H9 (cell line): ENCODE results near the gene PPM1B. TPM values are rescaled to one million over a fixed set of nuclear protein-coding genes. Genes with fewer than 3 reads are reported as not detected.

Experiments used
- DNase-seq: peaks from one replicate; pipeline ENCODE4 v3.0.0-alpha.2; 2017
- H2AFZ ChIP-seq: one replicate; pipeline ENCODE4 v1.6.1; 2013; ENCODE audit warnings: mild to moderate bottlenecking, low read length, control low read depth, moderate library complexity
- H2AK5ac ChIP-seq: 2 replicates; pipeline ENCODE4 v1.6.1; 2013; ENCODE audit warnings: low read length, control low read depth, mixed read lengths; ENCODE audit not compliant: insufficient read length
- H2BK120ac ChIP-seq: one replicate; pipeline ENCODE4 v1.6.1; 2013; ENCODE audit warnings: low read depth, mild to moderate bottlenecking, low read length, control low read depth, inconsistent platforms; ENCODE audit not compliant: poor library complexity, severe bottlenecking
- H2BK12ac ChIP-seq: 2 replicates; pipeline ENCODE4 v1.6.1; 2013; ENCODE audit warnings: low read length, control low read depth, mixed read lengths, low read depth; ENCODE audit not compliant: insufficient read length
- H2BK15ac ChIP-seq: 2 replicates; pipeline ENCODE4 v1.6.1; 2013; ENCODE audit warnings: low read depth, low read length, control low read depth
- H2BK20ac ChIP-seq: one replicate; pipeline ENCODE4 v1.6.1; 2013; ENCODE audit warnings: low read depth, mild to moderate bottlenecking, low read length, control low read depth, inconsistent platforms; ENCODE audit not compliant: poor library complexity, severe bottlenecking
- H2BK5ac ChIP-seq: 2 replicates; pipeline ENCODE4 v1.6.1; 2013; ENCODE audit warnings: low read length, control low read depth, mixed read lengths; ENCODE audit not compliant: insufficient read length
- H3K14ac ChIP-seq: 2 replicates; pipeline ENCODE4 v1.6.1; 2013; ENCODE audit warnings: low read length, control low read depth; ENCODE audit not compliant: insufficient read depth
- H3K18ac ChIP-seq: 2 replicates; pipeline ENCODE4 v1.6.1; 2013; ENCODE audit warnings: low read depth, mild to moderate bottlenecking, mixed read lengths, low read length, control low read depth; ENCODE audit not compliant: insufficient read length
- H3K23ac ChIP-seq: 2 replicates; pipeline ENCODE4 v1.6.1; 2013; ENCODE audit warnings: low read length, control low read depth, mixed read lengths, low read depth; ENCODE audit not compliant: insufficient read length
- H3K23me2 ChIP-seq: 2 replicates; pipeline ENCODE4 v1.6.1; 2013; ENCODE audit warnings: low read depth, mild to moderate bottlenecking, mixed read lengths, low read length, control low read depth; ENCODE audit not compliant: insufficient read length, poor library complexity, severe bottlenecking
- H3K27ac ChIP-seq: 2 replicates; pipeline ENCODE4 v1.5.1; 2013; ENCODE audit warnings: low read length, control low read depth, mixed read lengths, low read depth; ENCODE audit not compliant: insufficient read length
- H3K27me3 ChIP-seq: 2 replicates; pipeline ENCODE4 v1.6.1; 2013; ENCODE audit warnings: low read length, control low read depth, inconsistent platforms; ENCODE audit not compliant: insufficient read depth
- H3K4ac ChIP-seq: 2 replicates; pipeline ENCODE4 v1.6.1; 2013; ENCODE audit warnings: low read depth, mild to moderate bottlenecking, control low read depth, inconsistent platforms, low read length, moderate library complexity
- H3K4me1 ChIP-seq: 2 replicates; pipeline ENCODE4 v1.6.1; 2013; ENCODE audit warnings: low read length, control low read depth, inconsistent platforms; ENCODE audit not compliant: insufficient read depth
- H3K4me2 ChIP-seq: 2 replicates; pipeline ENCODE4 v1.6.1; 2013; ENCODE audit warnings: low read length, control low read depth, mixed read lengths; ENCODE audit not compliant: insufficient read length, insufficient read depth
- H3K56ac ChIP-seq: 2 replicates; pipeline ENCODE4 v1.6.1; 2013; ENCODE audit warnings: low read depth, mild to moderate bottlenecking, mixed read lengths, low read length, control low read depth; ENCODE audit not compliant: insufficient read length
- H3K79me1 ChIP-seq: 2 replicates; pipeline ENCODE4 v1.6.1; 2013; ENCODE audit warnings: low read depth, mild to moderate bottlenecking, moderate library complexity, low read length, control low read depth, inconsistent platforms; ENCODE audit not compliant: insufficient read depth, poor library complexity, severe bottlenecking
- H3K79me2 ChIP-seq: 2 replicates; pipeline ENCODE4 v1.6.1; 2013; ENCODE audit warnings: low read length, control low read depth, inconsistent platforms; ENCODE audit not compliant: insufficient read depth
- H3K9ac ChIP-seq: 2 replicates; pipeline ENCODE4 v1.6.1; 2013; ENCODE audit warnings: low read length, control low read depth, mixed read lengths; ENCODE audit not compliant: insufficient read length; ENCODE audit errors: extremely low read depth
- H3K9me3 ChIP-seq: one replicate; pipeline ENCODE4 v1.6.1; 2013; ENCODE audit warnings: low read depth, low read length, inconsistent platforms; ENCODE audit not compliant: control insufficient read depth
- H3T11ph ChIP-seq: one replicate; pipeline ENCODE4 v1.6.1; 2013; ENCODE audit warnings: mild to moderate bottlenecking, low read length, control low read depth, inconsistent platforms
- H4K20me1 ChIP-seq: one replicate; pipeline ENCODE4 v1.6.1; 2013; ENCODE audit not compliant: control insufficient read depth, insufficient read length, insufficient read depth
- H4K5ac ChIP-seq: 2 replicates; pipeline ENCODE4 v1.6.1; 2013; ENCODE audit warnings: low read depth, mild to moderate bottlenecking, mixed read lengths, low read length, control low read depth; ENCODE audit not compliant: insufficient read length
- H4K8ac ChIP-seq: replicated peaks from 2 replicates; pipeline ENCODE4 v1.6.1; 2013; ENCODE audit warnings: low read length, control low read depth, mixed read lengths, low read depth; ENCODE audit not compliant: insufficient read length
- H4K91ac ChIP-seq: 2 replicates; pipeline ENCODE4 v1.6.1; 2013; ENCODE audit warnings: low read depth, mild to moderate bottlenecking, moderate library complexity, mixed read lengths, low read length, control low read depth; ENCODE audit not compliant: insufficient read length
- H3K27ac Mint-ChIP-seq, 3 experiments: 2 replicates in 2 of 3; 3 replicates in 1 of 3; pipeline ENCODE4 v1.8.0; 2020 to 2021; ENCODE audit warnings: mixed read lengths in 3 of 3, mild to moderate bottlenecking in 1 of 3, moderate library complexity in 1 of 3
- H3K27me3 Mint-ChIP-seq: 2 replicates; pipeline ENCODE4 v1.8.0; 2021; ENCODE audit warnings: low read depth, mild to moderate bottlenecking, moderate library complexity, mixed read lengths
- H3K36me3 Mint-ChIP-seq, 3 experiments: 2 replicates in 2 of 3; 3 replicates in 1 of 3; pipeline ENCODE4 v1.8.0; 2020 to 2021; ENCODE audit warnings: low read depth in 3 of 3, mixed read lengths in 3 of 3; ENCODE audit not compliant: insufficient read depth in 1 of 3
- H3K4me1 Mint-ChIP-seq, 2 experiments: 2 replicates each; pipeline ENCODE4 v1.8.0; 2020; ENCODE audit warnings: mixed read lengths in 2 of 2
- H3K4me3 Mint-ChIP-seq, 2 experiments: 2 replicates in 1 of 2; 3 replicates in 1 of 2; pipeline ENCODE4 v1.8.0; 2020 to 2021; ENCODE audit warnings: mild to moderate bottlenecking in 2 of 2, mixed read lengths in 2 of 2, moderate library complexity in 1 of 2
- H3K9me3 Mint-ChIP-seq, 2 experiments: 2 replicates in 1 of 2; 3 replicates in 1 of 2; pipeline ENCODE4 v1.8.0; 2020; ENCODE audit warnings: mild to moderate bottlenecking in 2 of 2, mixed read lengths in 2 of 2, moderate library complexity in 1 of 2
- CTCF ChIP-seq: fragments of 200-600 bp; sonication (generic); conservative IDR thresholded peaks from 3 replicates; pipeline ENCODE4 v1.8.0; 2021; ENCODE audit warnings: antibody characterized with exemption, mild to moderate bottlenecking
- WGBS: extraction: QIAGEN DNeasy Blood & Tissue Kit; methylation state at CpG from one replicate; pipeline ENCODE4 v1.1.7; 2013; ENCODE audit warnings: missing lambda C conversion rate, low lambda C conversion rate, mixed read lengths; ENCODE audit not compliant: insufficient read length; ENCODE audit errors: extremely low coverage; 5-methylcytosine and 5-hydroxymethylcytosine counted together
- total RNA-seq: library from RNA; stranded (reverse); gene quantifications from 2 replicates; pipeline ENCODE4 v1.2.1, GENCODE V29; 2021

The PPM1B gene
- total RNA-seq, 1 experiment from 2014 or later, result 156 TPM

GRCh38 chr2:44242904-44243303, 74.2 kb downstream of the PPM1B start:
- H3K4me1 ChIP-seq, result peaks cover 2% of the 10 kb centered on the region; the same call in 1 of the 2 replicates
- H3K4ac ChIP-seq, result no peak overlapping the region
- Mint-ChIP-seq H3K4me1 (peaks cover 29 to 31% of the 10 kb centered on the region in 2 experiments), H3K36me3 (no peaks in the 10 kb centered on the region), H3K27ac (peak overlapping the region in 2 of 3 experiments; percentile 82 to 91; a peak in 4 of 7 replicates), H3K4me3 (no peak overlapping the region), H3K9me3 (no peaks in the 10 kb centered on the region), H3K27me3 (no peaks in the 10 kb centered on the region)
- DNase-seq, result no peak
- no peak overlapping the region for H3K4me2 ChIP-seq
- H2BK12ac ChIP-seq, result no peak overlapping the region
- H3K23me2 ChIP-seq, result no peaks in the 10 kb centered on the region
- H3K79me2 ChIP-seq, result no peaks in the 10 kb centered on the region
- no peak overlapping the region for H3K14ac ChIP-seq
- no peak overlapping the region for H2AFZ ChIP-seq
- no CpG with 5 or more reads among the region's 2 CpGs for WGBS
- H3K56ac ChIP-seq, result no peak overlapping the region
- no peak overlapping the region for H3K23ac ChIP-seq
- no peak overlapping the region for H2BK5ac ChIP-seq
- no peak overlapping the region for H2BK20ac ChIP-seq
- no peaks in the 10 kb centered on the region for H3K9me3 ChIP-seq
- H2BK120ac ChIP-seq, result no peak overlapping the region
- no peak overlapping the region for H3K27ac ChIP-seq
- no peak overlapping the region for H4K91ac ChIP-seq
- H3K27me3 ChIP-seq, result no peaks in the 10 kb centered on the region
- H2AK5ac ChIP-seq, result no peak overlapping the region
- H2BK15ac ChIP-seq, result no peak overlapping the region
- no peak overlapping the region for H3T11ph ChIP-seq
- H4K8ac ChIP-seq, result no peak overlapping the region
- no peak for TF ChIP-seq CTCF
- no peak overlapping the region for H3K9ac ChIP-seq
- no peak overlapping the region for H3K18ac ChIP-seq
- no peaks in the 10 kb centered on the region for H3K79me1 ChIP-seq
- H4K5ac ChIP-seq, result no peak overlapping the region
- no peaks in the 10 kb centered on the region for H4K20me1 ChIP-seq
